Right lobe of liver (tissue), 4 donors: ENCODE measurements around the gene UBE2M.

Experiments
- POLR2A ChIP-seq: fragments of 450-650 bp; IDR thresholded peaks from one replicate; pipeline ENCODE4 v1.6.1; 2017; ENCODE audit warnings: antibody characterized with exemption, mild to moderate bottlenecking
- TF ChIP-seq, protein P1 (sequence below), 4 donors: fragments of 200-600 bp in 3 of 4; fragments of 450-650 bp in 1 of 4; IDR thresholded peaks; one replicate each; pipeline versions ENCODE4 v1.5.1 to v1.8.0; 2016 to 2022; ENCODE audit warnings: antibody characterized with exemption in 4 of 4, mild to moderate bottlenecking in 2 of 4
- donor health status: DM: no; HTN: no; CAD: no.
- donor health status: DM: no; HTN: no; CAD: no.
- donor health status: DM: no; HTN: yes; CAD: no.

- TF ChIP-seq, protein P1, sequence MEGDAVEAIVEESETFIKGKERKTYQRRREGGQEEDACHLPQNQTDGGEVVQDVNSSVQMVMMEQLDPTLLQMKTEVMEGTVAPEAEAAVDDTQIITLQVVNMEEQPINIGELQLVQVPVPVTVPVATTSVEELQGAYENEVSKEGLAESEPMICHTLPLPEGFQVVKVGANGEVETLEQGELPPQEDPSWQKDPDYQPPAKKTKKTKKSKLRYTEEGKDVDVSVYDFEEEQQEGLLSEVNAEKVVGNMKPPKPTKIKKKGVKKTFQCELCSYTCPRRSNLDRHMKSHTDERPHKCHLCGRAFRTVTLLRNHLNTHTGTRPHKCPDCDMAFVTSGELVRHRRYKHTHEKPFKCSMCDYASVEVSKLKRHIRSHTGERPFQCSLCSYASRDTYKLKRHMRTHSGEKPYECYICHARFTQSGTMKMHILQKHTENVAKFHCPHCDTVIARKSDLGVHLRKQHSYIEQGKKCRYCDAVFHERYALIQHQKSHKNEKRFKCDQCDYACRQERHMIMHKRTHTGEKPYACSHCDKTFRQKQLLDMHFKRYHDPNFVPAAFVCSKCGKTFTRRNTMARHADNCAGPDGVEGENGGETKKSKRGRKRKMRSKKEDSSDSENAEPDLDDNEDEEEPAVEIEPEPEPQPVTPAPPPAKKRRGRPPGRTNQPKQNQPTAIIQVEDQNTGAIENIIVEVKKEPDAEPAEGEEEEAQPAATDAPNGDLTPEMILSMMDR (IDR thresholded peaks at IDR 0.05), result no peak
- no peak for TF ChIP-seq POLR2A
Observed at GRCh38 chr19:58569191-58569942, 11.0 kb upstream of the UBE2M start.
